ENCODE results near the gene ACTN1. TPM values are rescaled to one million over a fixed set of nuclear protein-coding genes. Genes with fewer than 3 reads are reported as not detected.

Gene ACTN1
- total RNA-seq, 4 donors from 2014 or later: 103 to 254 (median 136) TPM

DNA sequence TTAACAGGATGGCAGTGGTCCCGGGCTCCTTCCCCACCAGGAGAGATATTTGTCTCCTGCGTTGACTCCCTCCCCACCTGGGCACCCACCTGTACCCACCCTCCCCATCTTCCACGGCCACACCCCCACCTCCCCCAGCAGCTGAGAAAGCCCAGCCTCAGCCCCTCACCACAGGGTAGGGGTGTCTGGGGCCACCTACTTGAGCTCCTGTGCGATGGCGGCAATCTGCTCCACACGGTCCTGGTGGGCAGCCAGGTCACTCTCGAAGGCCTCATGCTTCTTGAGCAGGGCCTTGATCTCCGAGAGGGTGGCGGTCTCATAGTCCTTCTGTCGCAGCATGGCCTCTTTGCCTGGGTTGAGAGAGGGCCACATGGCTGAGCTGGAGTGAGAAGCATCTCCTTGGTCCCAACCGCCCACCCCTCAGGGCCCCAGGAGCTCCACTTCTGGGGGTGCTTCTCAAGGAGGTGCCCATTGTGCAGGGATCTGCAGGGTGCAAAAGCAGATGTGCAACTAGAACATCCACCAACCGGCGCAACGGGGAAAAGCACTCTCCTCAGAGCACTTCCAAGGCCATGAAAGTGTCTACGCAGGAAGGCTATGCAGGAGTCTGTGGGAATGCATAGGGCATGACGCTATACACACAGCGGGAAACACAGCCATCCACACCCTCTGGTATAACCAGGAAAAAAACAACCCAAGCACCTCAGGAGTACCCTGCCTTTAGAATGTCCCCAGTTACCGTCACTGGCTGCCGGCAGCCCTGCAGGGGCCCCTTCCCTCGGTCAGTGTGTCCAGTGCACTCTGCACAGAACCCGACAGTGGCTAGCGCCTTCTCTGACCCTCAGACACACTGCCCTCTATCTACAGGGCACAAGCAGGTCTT lies 93.6 kb downstream of the ACTN1 start:
- no peak for ATAC-seq (ENCODE audit: low FRiP score)
- DNase-seq (ENCODE audit: low spot score): no peak
- TF ChIP-seq, protein P1, sequence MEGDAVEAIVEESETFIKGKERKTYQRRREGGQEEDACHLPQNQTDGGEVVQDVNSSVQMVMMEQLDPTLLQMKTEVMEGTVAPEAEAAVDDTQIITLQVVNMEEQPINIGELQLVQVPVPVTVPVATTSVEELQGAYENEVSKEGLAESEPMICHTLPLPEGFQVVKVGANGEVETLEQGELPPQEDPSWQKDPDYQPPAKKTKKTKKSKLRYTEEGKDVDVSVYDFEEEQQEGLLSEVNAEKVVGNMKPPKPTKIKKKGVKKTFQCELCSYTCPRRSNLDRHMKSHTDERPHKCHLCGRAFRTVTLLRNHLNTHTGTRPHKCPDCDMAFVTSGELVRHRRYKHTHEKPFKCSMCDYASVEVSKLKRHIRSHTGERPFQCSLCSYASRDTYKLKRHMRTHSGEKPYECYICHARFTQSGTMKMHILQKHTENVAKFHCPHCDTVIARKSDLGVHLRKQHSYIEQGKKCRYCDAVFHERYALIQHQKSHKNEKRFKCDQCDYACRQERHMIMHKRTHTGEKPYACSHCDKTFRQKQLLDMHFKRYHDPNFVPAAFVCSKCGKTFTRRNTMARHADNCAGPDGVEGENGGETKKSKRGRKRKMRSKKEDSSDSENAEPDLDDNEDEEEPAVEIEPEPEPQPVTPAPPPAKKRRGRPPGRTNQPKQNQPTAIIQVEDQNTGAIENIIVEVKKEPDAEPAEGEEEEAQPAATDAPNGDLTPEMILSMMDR (IDR thresholded peaks at IDR 0.05): no peak

DNA sequence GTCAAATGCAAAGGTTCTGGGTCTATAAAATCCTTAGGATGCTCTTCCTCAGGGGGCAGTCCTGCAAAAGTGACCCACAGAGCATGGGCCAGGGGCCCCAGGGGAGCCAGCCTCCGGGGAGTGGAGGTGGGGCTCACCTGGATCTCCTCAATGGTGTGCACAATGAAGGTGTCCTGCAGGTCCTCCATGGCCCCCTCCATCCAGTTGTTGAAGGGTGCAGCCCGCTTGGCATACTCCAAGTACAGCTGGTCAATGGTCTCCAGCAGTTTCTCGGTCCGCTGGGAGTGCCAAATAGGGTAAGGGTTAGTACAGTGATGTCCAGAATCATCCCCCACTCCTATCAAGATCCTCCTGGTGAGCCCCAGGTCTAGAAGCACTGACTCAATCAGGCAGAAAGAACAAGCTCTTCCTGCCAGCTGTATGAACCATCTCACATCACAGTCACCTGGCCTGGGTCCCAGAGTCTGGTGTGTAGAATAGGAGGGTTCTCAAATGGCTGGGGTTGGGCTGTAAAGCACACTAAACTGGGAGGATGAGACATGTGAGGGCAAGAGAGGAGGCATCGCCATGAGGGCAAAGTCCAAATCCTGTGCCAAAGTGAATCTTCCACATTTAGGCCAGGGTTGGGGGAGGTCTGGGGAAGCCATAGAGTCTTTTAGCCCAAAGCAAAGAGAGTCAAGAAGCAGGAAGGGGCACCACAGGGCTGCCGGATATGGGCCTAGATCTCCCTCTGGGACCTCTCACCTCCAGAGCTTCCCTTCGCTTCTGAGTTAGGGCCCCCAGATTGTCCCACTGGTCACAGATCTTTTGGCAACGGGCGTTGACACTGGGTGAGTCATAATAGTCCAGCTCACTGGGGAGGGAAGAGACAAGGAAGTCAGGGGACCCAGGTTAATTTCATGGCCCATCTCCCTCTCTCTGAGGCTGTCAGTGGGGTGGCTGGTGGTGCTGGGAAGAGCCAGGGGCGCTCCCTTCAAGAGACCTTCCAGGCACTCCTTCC lies 94.8 kb downstream of the ACTN1 start:
- ATAC-seq (ENCODE audit: low FRiP score) (peak; percentile 17), DNase-seq (ENCODE audit: low spot score) (no peak)
- TF ChIP-seq, protein P1 (IDR thresholded peaks at IDR 0.05): no peak

DNA sequence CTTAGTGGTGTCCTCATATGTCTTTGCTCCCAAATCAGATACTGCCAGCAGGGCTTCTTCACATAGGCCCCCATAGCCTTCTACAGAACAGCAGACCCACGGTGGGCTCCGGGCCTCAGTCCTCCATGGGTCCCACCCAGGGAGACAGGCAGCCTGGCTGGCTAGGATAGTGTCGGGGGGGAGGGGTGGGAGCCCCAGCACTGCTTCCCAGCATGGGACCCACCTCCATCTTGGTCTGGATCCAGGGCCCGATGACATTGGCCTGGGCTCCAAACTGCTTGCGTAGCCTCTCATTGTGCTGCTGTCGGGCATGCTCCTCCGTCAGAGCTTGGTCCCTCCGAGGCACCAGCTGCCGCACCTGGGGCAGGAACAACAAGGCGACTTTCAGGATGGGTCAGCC lies 96.9 kb downstream of the ACTN1 start:
- TF ChIP-seq, protein P1 (IDR thresholded peaks at IDR 0.05): no peak
- no peak for ATAC-seq (ENCODE audit: low FRiP score)
- no peak for DNase-seq (ENCODE audit: low spot score)

DNA sequence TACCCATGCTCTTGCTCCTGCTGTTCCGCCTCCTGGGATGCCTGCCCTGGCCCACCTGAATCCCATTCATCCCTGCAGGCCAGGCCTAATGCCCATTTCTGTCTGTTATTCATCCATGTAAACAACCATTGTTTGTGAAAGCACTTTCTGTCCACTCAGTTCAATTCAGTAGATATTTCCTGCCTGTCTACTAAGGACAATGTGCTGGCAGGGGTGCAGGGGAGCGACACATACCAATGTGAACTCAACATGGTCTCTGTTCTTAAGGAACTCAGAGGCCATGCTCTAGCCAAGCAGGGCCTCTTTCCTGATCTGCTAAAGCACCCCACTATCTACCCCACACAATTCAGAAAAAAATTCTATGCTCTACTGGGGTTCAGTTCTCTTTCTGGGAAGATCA lies 97.7 kb downstream of the ACTN1 start:
- DNase-seq (ENCODE audit: low spot score): no peak
- ATAC-seq (ENCODE audit: low FRiP score): no peak

DNA sequence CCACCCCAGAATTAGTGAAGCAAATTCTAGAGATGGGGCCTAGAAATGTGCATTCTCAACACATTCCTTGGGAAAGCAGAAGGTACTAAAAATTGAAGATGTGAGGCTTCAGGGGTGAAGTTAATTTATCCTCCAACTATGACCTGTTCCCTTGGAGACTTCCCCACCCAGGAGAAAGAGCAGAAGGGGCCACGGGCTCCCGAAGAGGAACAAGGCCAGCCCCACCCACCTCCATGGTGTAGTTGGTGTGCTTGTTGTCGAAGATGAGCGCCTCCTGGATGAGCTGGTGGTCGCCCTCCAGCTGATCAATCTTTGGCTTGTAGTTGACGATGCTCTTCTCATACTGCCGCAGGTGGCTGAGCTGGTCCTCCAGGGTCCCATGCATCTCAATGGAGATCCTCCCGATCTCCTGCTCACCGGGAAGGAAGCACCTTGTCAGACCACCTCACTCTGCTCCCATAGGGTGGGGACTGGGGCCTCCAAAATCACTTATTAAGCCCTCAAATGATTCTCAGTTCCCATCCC lies 98.5 kb downstream of the ACTN1 start:
- ATAC-seq (ENCODE audit: low FRiP score): no peak
- DNase-seq (ENCODE audit: low spot score): no peak
- TF ChIP-seq, protein P1 (IDR thresholded peaks at IDR 0.05): no peak

More for the DNA sequence above, 97.7 kb downstream of the ACTN1 start:
- TF ChIP-seq, protein P1 (IDR thresholded peaks at IDR 0.05): no peak

DNA sequence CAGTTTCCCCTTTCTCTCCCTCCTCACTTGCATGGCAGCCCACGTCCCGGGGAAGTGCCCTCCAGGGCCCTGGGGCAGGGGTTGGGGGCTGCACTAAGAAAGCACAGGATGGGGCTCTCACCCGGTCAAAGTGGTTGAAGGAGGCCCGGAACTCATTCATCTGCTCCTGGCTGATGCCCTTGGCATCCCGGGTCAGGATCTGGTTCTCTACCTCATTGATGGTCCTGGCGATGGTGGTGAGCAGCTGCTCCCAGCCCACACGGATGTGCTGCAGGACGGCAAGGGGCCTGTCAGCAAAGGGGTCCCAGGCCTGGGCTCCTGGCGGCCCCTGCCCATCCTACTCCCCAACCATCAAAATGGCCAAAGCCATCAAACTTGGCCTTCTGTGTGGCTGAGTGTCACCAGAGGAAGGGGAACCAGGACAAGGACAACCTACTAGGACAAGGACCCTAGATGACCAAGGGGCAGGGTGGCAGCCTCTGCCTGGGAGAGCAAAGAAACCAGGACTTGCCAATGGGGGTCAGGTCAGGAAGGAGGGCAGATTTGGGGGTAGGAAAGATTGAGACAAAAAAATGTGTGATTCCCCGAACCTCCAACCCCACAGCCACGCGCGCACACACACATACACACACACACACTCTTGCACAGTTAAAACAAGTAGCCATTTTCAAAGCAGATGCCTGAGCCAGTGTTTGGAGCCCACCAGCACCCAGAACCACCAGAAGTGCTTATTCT lies 99.1 kb downstream of the ACTN1 start:
- ATAC-seq (ENCODE audit: low FRiP score) (no peak), DNase-seq (ENCODE audit: low spot score) (no peak)
- TF ChIP-seq, protein P1 (IDR thresholded peaks at IDR 0.05): no peak
